ENCODE results near the gene CXXC1. TPM values are rescaled to one million over a fixed set of nuclear protein-coding genes. Genes with fewer than 3 reads are reported as not detected.
A peak's percentile ranks its signal among the peaks of the same experiment; 100 is the strongest.

The CXXC1 gene
- total and polyA plus RNA-seq, 2 of the 13 experiments (the other 11 are each of a cell fraction or from before 2014, with no cell fraction given): 32.9 to 39.0 TPM

GRCh38 chr18:50274044-50274442, 13.4 kb downstream of the CXXC1 start:
- no peak overlapping the region for H3K9ac ChIP-seq (ENCODE audit: insufficient read depth, low read depth, low read length)
- peaks cover 43 to 74% of the 10 kb centered on the region in 2 experiments; a peak in 4 of 5 replicates for H3K36me3 ChIP-seq (replicated peaks in 1 of 2; ENCODE audit: control insufficient read depth in 1 of 2, insufficient read depth in 2 of 2, low read length in 2 of 2)
- CTCF ChIA-PET (ENCODE audit: low intra/inter-chr PET ratio, low total read pairs): no interaction called here

GRCh38 chr18:50273203-50274043, 14.1 kb downstream of the CXXC1 start:
- CTCF ChIA-PET (ENCODE audit: low intra/inter-chr PET ratio, low total read pairs): no interaction called here
- H3K27me3 ChIP-seq (ENCODE audit: control insufficient read depth in 1 of 2, insufficient read depth in 2 of 2, low read length in 2 of 2): no peaks in the 10 kb centered on the region
- TF ChIP-seq MAF1 (CRISPR knock-in tag; IDR thresholded peaks at IDR 0.05; ENCODE audit: borderline replicate concordance): no peak
- TF ChIP-seq ZNF274 (CRISPR knock-in tag; IDR thresholded peaks at IDR 0.05): no peak
- no peak for TF ChIP-seq ISL2 (CRISPR knock-in tag; IDR thresholded peaks at IDR 0.05)
- no peak for TF ChIP-seq HIC2 (CRISPR knock-in tag; IDR thresholded peaks at IDR 0.05; ENCODE audit: low read depth)
- TF ChIP-seq AGO2 (optimal IDR thresholded peaks at IDR 0.05; ENCODE audit: low read depth, low read length): peak; percentile 1
- TF ChIP-seq TCF12 (IDR thresholded peaks at IDR 0.05): no peak
- TF ChIP-seq TCF12 (CRISPR knock-in tag; IDR thresholded peaks at IDR 0.05): no peak
- TF ChIP-seq ZBTB38 (CRISPR knock-in tag; IDR thresholded peaks at IDR 0.05): no peak
- no peak for TF ChIP-seq HINFP (CRISPR knock-in tag; IDR thresholded peaks at IDR 0.05; ENCODE audit: low read depth)
- DNase-seq (ENCODE audit: low spot score): no peak
- no peak for ATAC-seq
- intact Hi-C loops (cut with micrococcal nuclease; ENCODE audit: unreplicated experiment) (no loop called here), in situ Hi-C loops (cut with HindIII; ENCODE audit: extremely low pct_ligation_motif_present, low pct_unique_long_range_greater_than_20kb) (no loop called here)
- peaks cover 43 to 76% of the 10 kb centered on the region in 2 experiments; a peak in 4 of 5 replicates for H3K36me3 ChIP-seq (replicated peaks in 1 of 2; ENCODE audit: control insufficient read depth in 1 of 2, insufficient read depth in 2 of 2, low read length in 2 of 2)
- no peak overlapping the region for H3K27ac ChIP-seq (ENCODE audit: extremely low read length, insufficient read depth, low read length)
- WGBS (ENCODE audit: low lambda C conversion rate): 94% methylated on average over 12 of the region's 23 CpGs
- no peaks in the 10 kb centered on the region for H3K79me2 ChIP-seq (ENCODE audit: insufficient read depth, low read length)
- no peak overlapping the region for H3K9ac ChIP-seq (ENCODE audit: insufficient read depth, low read depth, low read length)
- H4K20me1 ChIP-seq (ENCODE audit: insufficient read depth, low read length): no peaks in the 10 kb centered on the region
- no peak overlapping the region for H3K4me2 ChIP-seq (ENCODE audit: low read depth, low read length)
- FAIRE-seq: no peak
- no peaks in the 10 kb centered on the region for H3K9me3 ChIP-seq (ENCODE audit: low read length)
- H3K4me1 ChIP-seq (ENCODE audit: insufficient read depth, low read length): no peaks in the 10 kb centered on the region
- no peak overlapping the region for H2AFZ ChIP-seq (ENCODE audit: low read length)
- H3K4me3 ChIP-seq (replicated peaks in 1 of 3; ENCODE audit: insufficient read depth in 1 of 3, low read depth in 2 of 3, low read length in 3 of 3): no peak overlapping the region
- BruUV-seq (replicated peaks): no TSS peak
- POLR2A ChIA-PET: interaction anchor here (0.6 to 1.3 kb wide), 2 partner anchors 8 to 62 kb away, joined by 4 to 5 read pairs; partner anchors contain the start of gene MBD1

More at GRCh38 chr18:50274044-50274442, 13.4 kb downstream of the CXXC1 start:
- TF ChIP-seq PCBP2 (optimal IDR thresholded peaks at IDR 0.05; ENCODE audit: low read depth, low read length, poor library complexity, severe bottlenecking): no peak
- no peak for TF ChIP-seq THYN1 (CRISPR knock-in tag; IDR thresholded peaks at IDR 0.05; ENCODE audit: borderline replicate concordance, low read depth)
- TF ChIP-seq AGO2 (optimal IDR thresholded peaks at IDR 0.05; ENCODE audit: low read depth, low read length): peak; percentile 25
- Histone ChIP-seq H3K27me3 (ENCODE audit: control insufficient read depth in 1 of 2, insufficient read depth in 2 of 2, low read length in 2 of 2) (no peaks in the 10 kb centered on the region), H3K79me2 (ENCODE audit: insufficient read depth, low read length) (peaks cover 6% of the 10 kb centered on the region), H3K4me3 (replicated peaks in 1 of 3; ENCODE audit: insufficient read depth in 1 of 3, low read depth in 2 of 3, low read length in 3 of 3) (no peak overlapping the region), H2AFZ (ENCODE audit: low read length) (no peak overlapping the region), H3K9me3 (ENCODE audit: low read length) (no peaks in the 10 kb centered on the region), H3K4me1 (ENCODE audit: insufficient read depth, low read length) (peaks cover 4% of the 10 kb centered on the region), H3K4me2 (ENCODE audit: low read depth, low read length) (no peak overlapping the region), H3K27ac (ENCODE audit: extremely low read length, insufficient read depth, low read length) (no peak overlapping the region), H4K20me1 (ENCODE audit: insufficient read depth, low read length) (no peaks in the 10 kb centered on the region)
- BruUV-seq (replicated peaks): no TSS peak
- WGBS (ENCODE audit: low lambda C conversion rate): 96% methylated on average over 17 of the region's 17 CpGs
- POLR2A ChIA-PET: no interaction called here
- in situ Hi-C loops (cut with HindIII; ENCODE audit: extremely low pct_ligation_motif_present, low pct_unique_long_range_greater_than_20kb) (no loop called here), intact Hi-C loops (cut with micrococcal nuclease; ENCODE audit: unreplicated experiment) (no loop called here)
- ATAC-seq (no peak), DNase-seq (ENCODE audit: low spot score) (no peak), FAIRE-seq (no peak)
